Measurements from ENCODE around the gene PDE6B. TPM values are rescaled to one million over a fixed set of nuclear protein-coding genes. Genes with fewer than 3 reads are reported as not detected.

PDE6B gene
- total RNA-seq, 4 donors from 2014 or later = 0.98 to 1.3 TPM; not detected in 2

DNA sequence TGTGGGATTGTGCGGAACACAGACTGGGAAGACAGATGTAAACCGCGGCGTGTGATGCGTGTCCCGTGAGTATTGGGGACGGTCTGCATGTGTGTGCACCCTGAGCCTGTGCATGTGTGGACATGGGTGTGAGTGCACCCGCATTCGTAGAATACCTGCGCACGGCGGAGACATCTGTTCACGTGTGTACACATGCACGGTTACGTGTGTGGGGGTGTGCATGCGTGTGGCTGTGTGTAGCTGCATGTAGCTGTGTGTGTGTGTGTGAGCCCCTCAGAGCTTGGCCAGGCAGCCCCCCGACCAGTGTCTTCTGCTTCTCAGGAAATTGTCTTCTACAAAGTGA, 29.1 kb downstream of the PDE6B start:
- DNase-seq (ENCODE audit: low spot score in 2 of 2) = no peak
- peaks cover 0 to 33% of the 10 kb centered on the region in 2 donors for H3K27me3 ChIP-seq
- H3K36me3 ChIP-seq = no peaks in the 10 kb centered on the region
- TF ChIP-seq POLR2A (IDR thresholded peaks at IDR 0.05) (no peak), EP300 (IDR thresholded peaks at IDR 0.05) (no peak)
- TF ChIP-seq, protein P1, sequence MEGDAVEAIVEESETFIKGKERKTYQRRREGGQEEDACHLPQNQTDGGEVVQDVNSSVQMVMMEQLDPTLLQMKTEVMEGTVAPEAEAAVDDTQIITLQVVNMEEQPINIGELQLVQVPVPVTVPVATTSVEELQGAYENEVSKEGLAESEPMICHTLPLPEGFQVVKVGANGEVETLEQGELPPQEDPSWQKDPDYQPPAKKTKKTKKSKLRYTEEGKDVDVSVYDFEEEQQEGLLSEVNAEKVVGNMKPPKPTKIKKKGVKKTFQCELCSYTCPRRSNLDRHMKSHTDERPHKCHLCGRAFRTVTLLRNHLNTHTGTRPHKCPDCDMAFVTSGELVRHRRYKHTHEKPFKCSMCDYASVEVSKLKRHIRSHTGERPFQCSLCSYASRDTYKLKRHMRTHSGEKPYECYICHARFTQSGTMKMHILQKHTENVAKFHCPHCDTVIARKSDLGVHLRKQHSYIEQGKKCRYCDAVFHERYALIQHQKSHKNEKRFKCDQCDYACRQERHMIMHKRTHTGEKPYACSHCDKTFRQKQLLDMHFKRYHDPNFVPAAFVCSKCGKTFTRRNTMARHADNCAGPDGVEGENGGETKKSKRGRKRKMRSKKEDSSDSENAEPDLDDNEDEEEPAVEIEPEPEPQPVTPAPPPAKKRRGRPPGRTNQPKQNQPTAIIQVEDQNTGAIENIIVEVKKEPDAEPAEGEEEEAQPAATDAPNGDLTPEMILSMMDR (IDR thresholded peaks at IDR 0.05) = no peak
- H3K9me3 ChIP-seq = no peaks in the 10 kb centered on the region
- H3K4me1 ChIP-seq = no peaks in the 10 kb centered on the region
- no peak overlapping the region for H3K4me3 ChIP-seq
- no peak overlapping the region for H3K27ac ChIP-seq
- WGBS, 2 donors = 92% methylated on average over 16 to 17 of the region's 17 CpGs

DNA sequence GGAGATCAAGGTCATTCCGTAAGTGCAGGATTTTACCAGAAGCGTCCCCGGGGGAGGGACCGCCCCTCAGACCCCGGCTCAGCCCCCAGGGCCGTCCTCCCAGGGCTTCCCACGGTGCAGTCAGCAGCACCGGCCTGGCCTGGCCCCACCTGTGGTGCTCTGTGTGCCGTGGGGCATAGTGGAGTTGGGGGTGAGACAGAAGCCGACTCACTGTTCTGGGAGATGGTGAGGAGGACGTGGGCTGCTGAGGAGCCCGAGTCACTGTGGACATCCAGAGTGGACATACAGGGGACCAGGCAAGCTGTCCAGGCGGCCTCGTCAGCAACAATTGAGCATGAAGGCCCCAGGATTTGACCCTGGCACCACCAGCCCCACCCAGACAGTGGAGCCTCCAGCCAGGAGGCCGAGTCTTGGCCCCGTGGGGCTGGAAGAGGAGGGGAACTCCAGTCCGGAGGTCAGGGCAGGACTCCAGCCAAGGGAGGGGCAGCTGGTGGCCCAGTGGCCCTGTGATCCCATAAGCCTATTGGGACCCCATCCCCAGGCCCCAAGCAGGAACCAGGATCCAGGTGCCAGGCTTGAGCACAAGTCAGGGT, 29.6 kb downstream of the PDE6B start:
- Histone ChIP-seq H3K9me3 (no peaks in the 10 kb centered on the region), H3K4me1 (no peaks in the 10 kb centered on the region), H3K36me3 (no peaks in the 10 kb centered on the region), H3K27me3 (peaks cover 0 to 29% of the 10 kb centered on the region in 2 donors), H3K4me3 (no peak overlapping the region), H3K27ac (no peak overlapping the region)
- TF ChIP-seq POLR2A (IDR thresholded peaks at IDR 0.05) (no peak), EP300 (IDR thresholded peaks at IDR 0.05) (no peak)
- TF ChIP-seq, protein P1 (IDR thresholded peaks at IDR 0.05) = no peak
- DNase-seq (ENCODE audit: low spot score in 2 of 2) = no peak
- WGBS, 2 donors = 44 to 46% methylated on average over 15 to 16 of the region's 17 CpGs

DNA sequence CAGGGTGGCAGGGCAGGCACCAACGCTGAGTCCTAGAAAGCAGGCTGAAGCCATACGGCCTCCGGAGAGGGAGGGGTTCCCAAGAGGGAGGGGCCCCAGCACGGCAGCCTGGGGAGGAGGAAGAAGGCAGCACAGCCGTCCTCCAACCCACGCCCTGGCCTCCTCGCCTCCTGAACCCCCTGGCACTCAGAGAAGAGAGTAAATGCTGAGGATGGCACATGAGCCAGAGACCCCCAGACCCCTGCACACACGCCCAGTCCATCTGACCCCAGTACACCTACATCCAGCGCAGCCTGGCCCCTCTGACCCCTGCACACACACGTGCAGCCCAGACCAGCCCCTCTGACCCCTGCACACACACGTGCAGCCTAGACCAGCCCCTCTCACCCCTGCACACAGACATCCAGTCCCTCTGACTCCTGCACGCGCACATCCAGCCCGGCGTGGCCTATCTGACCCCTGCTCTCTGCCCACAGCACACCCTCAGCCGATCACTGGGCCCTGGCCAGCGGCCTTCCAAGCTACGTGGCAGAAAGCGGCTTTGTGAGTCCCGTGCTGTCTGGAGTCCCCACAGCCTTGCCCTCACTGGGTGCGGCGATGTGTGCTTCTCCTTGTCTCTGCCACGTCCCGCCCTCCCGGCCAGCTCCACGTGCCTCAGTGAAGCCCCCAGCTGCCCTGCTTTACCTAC, 30.2 kb downstream of the PDE6B start:
- H3K36me3 ChIP-seq = no peaks in the 10 kb centered on the region
- H3K27ac ChIP-seq = no peak overlapping the region
- WGBS, 2 donors = 49 to 51% methylated on average over 23 to 25 of the region's 26 CpGs
- TF ChIP-seq, protein P1 (IDR thresholded peaks at IDR 0.05) = no peak
- TF ChIP-seq POLR2A (IDR thresholded peaks at IDR 0.05) (no peak), EP300 (IDR thresholded peaks at IDR 0.05) (no peak)
- peaks cover 0 to 22% of the 10 kb centered on the region in 2 donors for H3K27me3 ChIP-seq
- no peak for DNase-seq (ENCODE audit: low spot score in 2 of 2)
- no peaks in the 10 kb centered on the region for H3K4me1 ChIP-seq
- H3K9me3 ChIP-seq = no peaks in the 10 kb centered on the region
- H3K4me3 ChIP-seq = no peak overlapping the region

DNA sequence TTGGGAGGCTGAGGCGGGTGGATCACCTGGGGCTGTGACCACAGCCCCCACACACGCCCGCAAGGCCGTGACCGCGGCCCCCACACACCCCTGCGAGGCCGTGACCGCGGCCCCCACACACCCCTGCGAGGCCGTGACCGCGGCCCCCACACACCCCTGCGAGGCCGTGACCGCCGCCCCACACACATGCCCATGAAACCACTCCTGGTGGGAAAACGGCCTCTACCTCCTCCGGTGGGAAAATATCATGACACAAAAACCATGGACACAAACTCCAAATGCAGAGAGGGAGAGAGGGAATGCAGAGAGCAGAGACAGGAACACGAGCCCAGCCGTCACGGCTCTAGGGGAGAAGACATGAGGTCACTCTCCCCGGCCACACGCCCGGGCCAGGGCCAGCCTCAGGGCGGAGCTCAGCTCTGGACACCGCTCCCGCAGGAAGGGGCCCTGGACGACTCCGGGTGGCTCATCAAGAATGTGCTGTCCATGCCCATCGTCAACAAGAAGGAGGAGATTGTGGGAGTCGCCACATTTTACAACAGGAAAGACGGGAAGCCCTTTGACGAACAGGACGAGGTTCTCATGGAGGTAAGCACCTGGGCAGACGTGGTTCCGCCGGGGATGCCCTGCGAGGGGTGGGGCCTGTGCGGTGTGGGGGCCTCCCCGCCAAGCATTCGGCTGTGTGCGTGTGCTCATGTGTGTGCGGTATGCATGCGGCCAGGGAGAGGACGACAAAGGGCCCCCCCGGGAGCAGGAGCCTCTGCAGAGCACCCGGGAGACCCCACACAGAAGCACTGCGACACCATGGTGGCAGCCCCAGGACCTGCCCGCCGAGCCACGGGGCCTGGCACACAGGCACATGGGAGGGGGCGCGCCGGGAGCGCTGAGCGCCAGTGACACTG, 31.3 kb downstream of the PDE6B start:
- TF ChIP-seq EP300 (IDR thresholded peaks at IDR 0.05) = no peak
- TF ChIP-seq, protein P1 (IDR thresholded peaks at IDR 0.05) = no peak
- no peak for TF ChIP-seq POLR2A (IDR thresholded peaks at IDR 0.05)
- Histone ChIP-seq H3K27ac (no peak overlapping the region), H3K4me3 (no peak overlapping the region), H3K27me3 (peaks cover 0 to 13% of the 10 kb centered on the region in 2 donors), H3K9me3 (no peaks in the 10 kb centered on the region), H3K36me3 (no peaks in the 10 kb centered on the region), H3K4me1 (no peaks in the 10 kb centered on the region)
- WGBS, 2 donors = 71% methylated on average over 49 to 52 of the region's 58 CpGs
- no peak for DNase-seq (ENCODE audit: low spot score in 2 of 2)
